DOHH2 (cell line): ENCODE measurements around the gene SOD1.

Source experiments
- CTCF ChIP-seq: fragments of 200-600 bp; sonication (generic); IDR thresholded peaks from one replicate; pipeline ENCODE4 v1.5.1; 2014; ENCODE audit warnings: antibody characterized with exemption, mild to moderate bottlenecking, low read depth, low read length; ENCODE audit not compliant: poor library complexity, severe bottlenecking
- EZH2phosphoT487 ChIP-seq: fragments of 200-600 bp; sonication (generic); IDR thresholded peaks from 2 replicates; pipeline ENCODE4 v1.6.1; 2017; ENCODE audit warnings: borderline replicate concordance, mild to moderate bottlenecking, antibody characterized with exemption, low read length, moderate library complexity, mixed read lengths

GRCh38 chr21:31611445-31611844 is 48.0 kb upstream of the SOD1 start:
- TF ChIP-seq CTCF: no peak
- no peak for TF ChIP-seq EZH2phosphoT487
